ACC112 (cell line): ENCODE results near the gene PLA2G5.

ENCODE experiments used
- H2AFZ ChIP-seq: fragments of 200-600 bp; sonication (generic); one replicate; pipeline ENCODE4 v1.6.0; 2017; ENCODE audit warnings: antibody characterized with exemption, low read length; ENCODE audit not compliant: unreplicated experiment
- H3K27ac ChIP-seq: fragments of 200-600 bp; sonication (generic); 2 replicates; pipeline ENCODE4 v1.5.1; 2014; ENCODE audit warnings: low read depth, mild to moderate bottlenecking, antibody characterized with exemption, low read length, moderate library complexity
- H3K27me3 ChIP-seq: fragments of 200-600 bp; sonication (generic); 2 replicates; pipeline ENCODE4 v1.6.1; 2014; ENCODE audit warnings: mild to moderate bottlenecking, antibody characterized with exemption, low read length, moderate library complexity, mixed read lengths; ENCODE audit not compliant: insufficient read depth
- H3K36me3 ChIP-seq: fragments of 200-600 bp; sonication (generic); 2 replicates; pipeline ENCODE4 v1.6.1; 2016; ENCODE audit warnings: mild to moderate bottlenecking, antibody characterized with exemption, low read length, moderate library complexity, mixed read lengths; ENCODE audit not compliant: insufficient read depth
- H3K4me1 ChIP-seq: fragments of 200-600 bp; sonication (generic); one replicate; pipeline ENCODE4 v1.6.1; 2016; ENCODE audit warnings: low read length, mixed read lengths; ENCODE audit not compliant: insufficient read depth, unreplicated experiment, control insufficient read depth
- H3K4me3 ChIP-seq: fragments of 200-600 bp; sonication (generic); 2 replicates; pipeline ENCODE4 v1.5.1; 2014; ENCODE audit warnings: mild to moderate bottlenecking, low read depth, low read length
- H3K79me2 ChIP-seq: fragments of 200-600 bp; sonication (generic); one replicate; pipeline ENCODE4 v1.6.0; 2016; ENCODE audit warnings: low read length; ENCODE audit not compliant: control insufficient read depth, unreplicated experiment, insufficient read depth

Gene PLA2G5

GRCh38 chr1:20107796-20108195 lies 37.8 kb downstream of the PLA2G5 start:
- no peak overlapping the region for H3K4me3 ChIP-seq
- no peak overlapping the region for H2AFZ ChIP-seq
- peaks cover 6% of the 10 kb centered on the region for H3K4me1 ChIP-seq
- H3K27ac ChIP-seq: no peak overlapping the region
- H3K36me3 ChIP-seq: no peaks in the 10 kb centered on the region
- H3K79me2 ChIP-seq: no peaks in the 10 kb centered on the region
- H3K27me3 ChIP-seq: 0 out of 2 replicates have a peak, but pooled peaks cover 6% of the 10 kb centered on the region

GRCh38 chr1:20108366-20109123 lies 38.6 kb downstream of the PLA2G5 start:
- Histone ChIP-seq H3K4me3 (no peak overlapping the region), H2AFZ (no peak overlapping the region), H3K27me3 (0 out of 2 replicates have a peak, but pooled peaks cover 6% of the 10 kb centered on the region), H3K4me1 (no peaks in the 10 kb centered on the region), H3K27ac (no peak overlapping the region), H3K79me2 (no peaks in the 10 kb centered on the region), H3K36me3 (no peaks in the 10 kb centered on the region)

DNA sequence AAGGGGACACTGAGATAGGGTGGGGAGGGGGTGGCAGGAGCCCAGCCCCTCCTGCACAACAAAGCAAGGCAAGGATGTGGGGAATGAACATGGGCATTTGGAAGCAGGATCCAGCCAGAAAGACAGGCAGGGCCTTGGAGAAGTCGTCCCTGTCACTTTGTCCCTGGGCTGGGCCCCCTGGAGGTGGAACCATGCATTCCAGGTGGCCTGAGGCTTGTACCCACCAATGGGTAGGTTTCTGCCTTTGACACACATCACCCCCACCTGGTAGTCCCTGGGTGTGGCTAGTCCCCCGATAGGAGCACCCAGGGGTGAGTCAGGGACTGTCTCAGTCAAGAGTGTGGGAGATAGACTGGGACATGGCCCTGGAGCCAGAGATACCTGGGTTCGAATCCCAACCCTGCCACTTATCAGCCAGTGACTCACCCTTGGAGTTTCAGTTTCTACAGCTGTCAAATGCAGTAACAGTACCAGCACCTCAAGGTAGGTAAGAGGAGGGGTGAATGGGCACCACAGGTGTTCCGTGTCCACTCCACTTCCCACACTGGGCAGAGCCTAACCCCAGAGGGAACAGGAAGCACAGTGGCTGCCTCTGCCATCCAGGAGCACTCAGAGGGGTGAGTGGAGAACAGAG lies 39.3 kb downstream of the PLA2G5 start:
- no peaks in the 10 kb centered on the region for H3K4me1 ChIP-seq
- H3K36me3 ChIP-seq: no peaks in the 10 kb centered on the region
- H3K27ac ChIP-seq: no peak overlapping the region
- no peaks in the 10 kb centered on the region for H3K79me2 ChIP-seq
- peaks cover 13% of the 10 kb centered on the region; the same call in 1 of the 2 replicates for H3K27me3 ChIP-seq
- H3K4me3 ChIP-seq: no peak overlapping the region
- H2AFZ ChIP-seq: no peak overlapping the region

- no peak overlapping the region for H3K4me3 ChIP-seq
- no peak overlapping the region for H3K27ac ChIP-seq
- H3K79me2 ChIP-seq: no peaks in the 10 kb centered on the region
- no peaks in the 10 kb centered on the region for H3K4me1 ChIP-seq
- H3K36me3 ChIP-seq: no peaks in the 10 kb centered on the region
- H2AFZ ChIP-seq: no peak overlapping the region
- H3K27me3 ChIP-seq: peaks cover 17% of the 10 kb centered on the region
Measured at GRCh38 chr1:20110679-20111078, 40.7 kb downstream of the PLA2G5 start.

GRCh38 chr1:20111452-20111851 lies 41.5 kb downstream of the PLA2G5 start:
- H3K4me1 ChIP-seq: no peaks in the 10 kb centered on the region
- H3K4me3 ChIP-seq: no peak overlapping the region
- no peak overlapping the region for H3K27ac ChIP-seq
- no peaks in the 10 kb centered on the region for H3K36me3 ChIP-seq
- H3K27me3 ChIP-seq: peaks cover 19% of the 10 kb centered on the region
- H3K79me2 ChIP-seq: no peaks in the 10 kb centered on the region
- no peak overlapping the region for H2AFZ ChIP-seq

DNA sequence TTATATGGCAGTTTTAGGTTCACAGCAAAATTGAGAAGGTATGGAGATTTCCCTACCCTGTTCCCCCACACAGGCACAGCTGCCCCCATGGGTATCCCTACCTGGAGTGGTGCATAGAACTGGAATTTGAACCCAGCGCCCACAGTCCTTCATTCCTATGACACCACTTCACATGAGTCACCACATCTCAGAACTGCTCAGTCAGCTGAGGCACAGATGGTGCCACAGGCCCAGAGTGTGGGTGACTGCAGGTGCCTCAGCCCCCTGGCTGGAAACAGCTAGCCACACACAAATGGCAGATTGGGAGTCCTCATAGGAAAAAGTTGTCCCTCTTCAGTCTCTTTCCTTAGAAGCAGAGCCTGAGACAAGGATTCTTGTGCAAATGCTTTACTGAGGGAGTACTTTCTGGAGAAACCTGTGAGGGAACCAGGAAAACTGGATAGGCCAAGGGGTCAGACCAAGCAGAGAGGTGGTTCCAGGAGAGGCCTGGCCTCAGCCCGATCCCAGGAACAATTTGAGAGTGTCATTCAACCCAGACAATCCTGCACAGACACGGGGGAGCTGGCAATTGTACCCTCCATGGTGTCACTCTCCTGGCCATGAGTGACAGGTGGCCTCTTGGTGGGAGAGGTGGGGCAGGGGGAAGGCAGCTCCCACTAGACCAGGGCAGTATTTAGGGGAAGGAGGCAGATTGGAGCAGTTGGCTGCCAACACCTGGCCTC lies 42.4 kb downstream of the PLA2G5 start:
- Histone ChIP-seq H2AFZ (no peak overlapping the region), H3K27me3 (peaks cover 21% of the 10 kb centered on the region), H3K27ac (no peak overlapping the region), H3K4me3 (no peak overlapping the region), H3K79me2 (no peaks in the 10 kb centered on the region), H3K36me3 (no peaks in the 10 kb centered on the region), H3K4me1 (no peaks in the 10 kb centered on the region)

- Histone ChIP-seq H3K27ac (no peak overlapping the region), H3K79me2 (no peaks in the 10 kb centered on the region), H3K4me1 (no peaks in the 10 kb centered on the region), H3K27me3 (peaks cover 38% of the 10 kb centered on the region), H2AFZ (no peak overlapping the region), H3K36me3 (no peaks in the 10 kb centered on the region), H3K4me3 (no peak overlapping the region)
Measured at GRCh38 chr1:20114021-20114648, 44.1 kb downstream of the PLA2G5 start.

DNA sequence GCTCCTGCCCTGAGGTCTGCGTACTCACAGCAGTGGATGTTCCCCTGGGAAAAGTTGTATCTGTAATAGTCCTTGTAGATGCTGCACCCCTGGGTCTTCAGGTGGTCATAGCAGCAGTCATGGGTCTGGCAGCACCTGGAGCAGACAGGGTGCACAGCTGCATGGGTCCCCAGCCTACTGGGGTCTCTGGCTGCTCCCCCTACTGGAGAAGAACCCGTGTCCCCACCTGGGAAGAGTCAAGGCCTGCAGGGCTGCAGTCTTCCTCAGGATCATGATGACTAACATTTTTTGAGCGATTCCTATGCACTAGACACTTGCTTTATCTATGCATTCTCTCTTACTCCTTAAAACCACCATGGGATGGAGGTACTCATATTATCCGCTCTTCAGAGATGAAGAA lies 45.5 kb downstream of the PLA2G5 start:
- Histone ChIP-seq H3K27me3 (peaks cover 45% of the 10 kb centered on the region), H3K27ac (no peak overlapping the region), H3K79me2 (no peaks in the 10 kb centered on the region), H3K4me1 (no peaks in the 10 kb centered on the region), H2AFZ (no peak overlapping the region), H3K4me3 (no peak overlapping the region), H3K36me3 (no peaks in the 10 kb centered on the region)

GRCh38 chr1:20115916-20116315 lies 45.9 kb downstream of the PLA2G5 start:
- Histone ChIP-seq H3K4me1 (no peaks in the 10 kb centered on the region), H3K27ac (no peak overlapping the region), H3K79me2 (no peaks in the 10 kb centered on the region), H3K36me3 (no peaks in the 10 kb centered on the region), H3K27me3 (peaks cover 50% of the 10 kb centered on the region), H2AFZ (no peak overlapping the region), H3K4me3 (no peak overlapping the region)

DNA sequence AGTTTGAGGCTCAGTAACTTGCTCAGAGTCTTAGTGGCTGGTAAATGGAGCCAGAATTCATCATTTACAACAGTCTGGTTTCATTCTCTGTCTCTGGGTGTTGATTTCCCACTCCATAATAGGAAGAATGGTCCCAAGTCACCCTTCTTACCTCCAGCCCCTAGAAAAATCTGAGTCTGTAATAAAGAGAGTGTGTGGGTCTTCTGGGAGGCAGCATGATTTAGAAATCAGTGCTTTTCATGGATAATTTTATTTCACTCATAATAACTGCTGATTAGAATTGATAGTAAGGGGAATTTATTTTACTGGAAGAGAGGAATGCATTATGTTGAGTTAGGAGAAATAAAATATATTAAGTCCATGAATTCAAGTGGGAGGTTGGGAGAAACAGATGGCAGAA lies 47.2 kb downstream of the PLA2G5 start:
- no peak overlapping the region for H2AFZ ChIP-seq
- H3K27me3 ChIP-seq: peaks cover 63% of the 10 kb centered on the region

More for the DNA sequence above, 47.2 kb downstream of the PLA2G5 start:
- Histone ChIP-seq H3K4me3 (no peak overlapping the region), H3K36me3 (no peaks in the 10 kb centered on the region), H3K27ac (no peak overlapping the region), H3K4me1 (no peaks in the 10 kb centered on the region), H3K79me2 (no peaks in the 10 kb centered on the region)
